AG10803 (cell line): Measurements from ENCODE around the gene IPO11.

ENCODE experiments used
- DNase-seq: peaks from one replicate; pipeline ENCODE4 v3.0.0; 2010; ENCODE audit warnings: low read depth
- H3K4me3 ChIP-seq: 2 replicates; pipeline ENCODE4 v1.5.1; 2011; ENCODE audit warnings: mild to moderate bottlenecking, low read length, control low read depth
- CTCF ChIP-seq: conservative IDR thresholded peaks from 2 replicates; pipeline ENCODE4 v1.5.1; 2011; ENCODE audit warnings: mild to moderate bottlenecking, low read length, control low read depth, inconsistent platforms

IPO11 gene

GRCh38 chr5:62587737-62588136, 175.2 kb downstream of the IPO11 start:
- no peak for TF ChIP-seq CTCF
- no peak overlapping the region for H3K4me3 ChIP-seq
- DNase-seq: peak; percentile 38

DNA sequence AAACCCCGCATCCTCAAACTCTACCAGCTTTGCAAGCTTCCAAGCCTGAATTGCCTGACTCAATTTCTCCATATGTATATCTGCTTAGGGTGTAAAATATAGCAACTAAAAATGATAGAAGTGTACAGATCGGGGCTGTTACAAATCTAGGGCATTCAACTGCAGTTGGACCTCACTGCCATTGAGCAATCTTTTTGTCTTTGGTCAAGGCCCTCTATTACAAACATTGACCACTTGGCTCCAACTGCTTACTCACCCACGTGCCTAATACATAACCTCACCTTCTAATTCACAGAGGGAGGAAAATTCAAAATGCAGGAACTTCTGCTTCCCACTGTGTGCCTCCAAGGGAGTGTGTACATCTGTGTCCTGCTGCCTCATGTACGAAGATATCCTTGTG, 176.1 kb downstream of the IPO11 start:
- no peak for DNase-seq
- no peak for TF ChIP-seq CTCF
- H3K4me3 ChIP-seq: no peak overlapping the region

GRCh38 chr5:62589504-62589903, 176.9 kb downstream of the IPO11 start:
- no peak overlapping the region for H3K4me3 ChIP-seq
- no peak for DNase-seq
- no peak for TF ChIP-seq CTCF

DNA sequence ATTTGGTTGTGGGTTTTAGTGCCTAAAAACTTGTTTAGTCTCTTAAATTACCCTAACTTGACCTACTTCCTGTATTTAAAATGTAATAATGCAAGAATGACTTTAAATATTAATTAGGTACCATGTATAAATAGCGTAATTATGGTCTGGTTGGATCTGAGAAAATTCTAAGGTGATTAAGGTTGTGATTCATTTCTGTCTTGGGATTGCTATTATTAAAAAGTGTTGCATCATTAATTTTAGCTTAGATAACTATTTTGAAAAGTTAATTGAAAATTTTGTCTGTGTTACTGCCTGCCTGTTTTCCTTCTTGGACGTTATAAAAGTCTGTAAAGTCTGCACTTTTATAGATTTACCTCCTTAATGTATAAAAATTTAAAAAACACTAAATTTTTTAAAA, 177.8 kb downstream of the IPO11 start:
- H3K4me3 ChIP-seq: no peak overlapping the region
- no peak for TF ChIP-seq CTCF
- no peak for DNase-seq

DNA sequence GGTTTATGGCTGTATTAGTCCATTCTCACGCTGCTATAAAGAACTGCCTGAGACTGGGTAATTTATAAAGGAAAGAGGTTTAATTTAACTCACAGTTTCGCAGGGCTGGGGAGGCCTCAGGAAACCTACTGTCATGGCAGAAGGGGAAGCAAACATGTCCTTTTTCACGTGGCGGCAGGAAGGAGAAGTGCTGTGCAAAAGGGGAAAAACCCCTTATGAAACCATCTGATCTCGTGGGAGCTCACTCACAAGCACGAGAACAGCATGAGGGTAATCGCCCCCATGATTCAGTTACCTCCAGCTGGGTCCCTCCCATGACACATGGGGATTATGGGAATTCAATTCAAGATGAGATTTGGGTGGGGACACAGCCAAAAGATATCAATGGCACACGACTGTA, 180.0 kb downstream of the IPO11 start:
- H3K4me3 ChIP-seq: no peak overlapping the region
- no peak for TF ChIP-seq CTCF
- DNase-seq: no peak

DNA sequence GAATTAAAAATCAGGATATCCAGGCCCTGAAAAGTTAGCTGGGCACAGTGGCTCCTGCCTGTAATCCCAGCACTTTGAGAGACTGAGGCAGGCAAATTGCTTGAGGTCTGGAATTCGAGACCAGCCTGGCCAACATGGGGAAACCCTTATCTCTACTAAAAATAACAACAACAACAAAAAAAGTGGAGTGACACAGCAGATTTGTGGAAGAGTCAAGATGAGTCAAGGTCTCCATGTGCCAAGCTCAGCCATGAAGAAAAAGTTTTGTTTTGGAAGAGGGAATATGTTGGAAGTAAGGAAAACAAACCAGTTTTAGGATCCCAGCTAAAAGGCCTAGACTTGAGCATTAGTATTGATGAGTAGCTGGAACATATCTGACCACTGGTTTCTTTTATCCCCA, 180.8 kb downstream of the IPO11 start:
- no peak overlapping the region for H3K4me3 ChIP-seq
- peak; percentile 24 for DNase-seq
- no peak for TF ChIP-seq CTCF

DNA sequence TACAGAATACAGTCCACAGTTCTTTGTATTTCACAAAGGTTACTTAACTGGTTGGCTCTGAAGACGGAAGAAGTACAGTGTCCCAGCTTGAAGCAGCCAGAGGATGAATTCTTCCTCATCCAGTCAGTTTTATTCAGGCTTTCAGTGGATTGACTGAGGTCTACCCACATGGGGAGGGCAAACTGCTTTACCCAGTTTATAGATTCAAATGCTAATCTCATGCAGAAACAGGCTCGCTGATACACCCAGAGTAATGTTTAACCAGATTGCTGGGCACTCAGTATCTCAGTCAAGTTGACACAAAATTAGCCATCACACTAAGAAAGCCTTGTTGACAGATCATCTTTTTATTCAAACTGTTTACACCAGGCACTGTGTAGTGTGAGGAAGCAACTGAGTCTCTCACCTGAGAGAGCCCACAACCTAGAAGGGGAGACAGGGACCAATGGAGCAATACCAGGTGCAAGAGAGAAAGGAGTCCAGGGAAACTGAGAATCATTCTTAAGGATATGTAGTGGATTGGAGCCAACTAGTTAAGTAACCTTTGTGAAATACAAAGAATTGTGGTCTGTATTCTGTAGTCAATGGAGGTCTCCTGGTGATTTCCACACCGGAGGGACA, 181.9 kb downstream of the IPO11 start:
- H3K4me3 ChIP-seq: no peak overlapping the region
- no peak for DNase-seq
- no peak for TF ChIP-seq CTCF
